GM23248 (cell line): ENCODE results near the gene ARL6IP1. TPM values are rescaled to one million over a fixed set of nuclear protein-coding genes. Genes with fewer than 3 reads are reported as not detected.
"Not testable (repeated sequence)": the region's sequence is repeated elsewhere in the genome, so short reads cannot be mapped to it uniquely, and the experiment has no call there.

ENCODE experiments used
- DNase-seq: peaks from one replicate; pipeline ENCODE4 v3.0.0-alpha.2; 2015
- H2AFZ ChIP-seq: fragments of 200-600 bp; sonication (generic); 2 replicates; pipeline ENCODE4 v1.6.1; 2016; ENCODE audit warnings: antibody characterized with exemption
- H3F3A ChIP-seq: fragments of 200-600 bp; sonication (generic); 2 replicates; pipeline ENCODE4 v1.6.1; 2016; ENCODE audit warnings: mild to moderate bottlenecking, antibody characterized with exemption, mixed run types; ENCODE audit not compliant: insufficient read depth
- H3K27ac ChIP-seq: fragments of 200-600 bp; sonication (generic); 2 replicates; pipeline ENCODE4 v1.5.1; 2016; ENCODE audit warnings: mild to moderate bottlenecking
- H3K27me3 ChIP-seq: fragments of 200-600 bp; sonication (generic); replicated peaks from 2 replicates; pipeline ENCODE4 v1.6.1; 2016; ENCODE audit warnings: mild to moderate bottlenecking; ENCODE audit not compliant: insufficient read depth
- H3K36me3 ChIP-seq: fragments of 200-600 bp; sonication (generic); 2 replicates; pipeline ENCODE4 v1.6.1; 2016; ENCODE audit warnings: low read depth, mild to moderate bottlenecking
- H3K4me1 ChIP-seq: fragments of 200-600 bp; sonication (generic); 2 replicates; pipeline ENCODE4 v1.6.1; 2016; ENCODE audit warnings: mild to moderate bottlenecking; ENCODE audit not compliant: insufficient read depth
- H3K4me2 ChIP-seq: fragments of 200-600 bp; sonication (generic); one replicate; pipeline ENCODE4 v1.6.1; 2016; ENCODE audit warnings: mild to moderate bottlenecking; ENCODE audit not compliant: unreplicated experiment
- H3K4me3 ChIP-seq: fragments of 200-600 bp; sonication (generic); 2 replicates; pipeline ENCODE4 v1.5.1; 2016; ENCODE audit warnings: mild to moderate bottlenecking
- H3K79me2 ChIP-seq: fragments of 200-600 bp; sonication (generic); 2 replicates; pipeline ENCODE4 v1.6.1; 2016; ENCODE audit warnings: mild to moderate bottlenecking; ENCODE audit not compliant: insufficient read depth
- H3K9ac ChIP-seq: fragments of 200-600 bp; sonication (generic); 2 replicates; pipeline ENCODE4 v1.6.1; 2016; ENCODE audit warnings: mild to moderate bottlenecking
- H3K9me2 ChIP-seq: fragments of 200-600 bp; sonication (generic); 2 replicates; pipeline ENCODE4 v1.6.1; 2016; ENCODE audit warnings: mixed run types, mild to moderate bottlenecking, moderate library complexity; ENCODE audit not compliant: insufficient read depth
- H3K9me3 ChIP-seq: fragments of 200-600 bp; sonication (generic); one replicate; pipeline ENCODE4 v1.6.1; 2017; ENCODE audit warnings: low read depth
- H4K20me1 ChIP-seq: fragments of 200-600 bp; sonication (generic); 2 replicates; pipeline ENCODE4 v1.6.0; 2016; ENCODE audit not compliant: insufficient read depth
- whole genome bisulfite sequencing, 2 experiments: methylation state at CpG; one replicate each; pipeline ENCODE4 v1.1.6; 2015 to 2017; ENCODE audit warnings: low lambda C conversion rate in 2 of 2, low coverage in 1 of 2; ENCODE audit errors: missing lambda C conversion rate in 2 of 2; 5-methylcytosine and 5-hydroxymethylcytosine counted together
- in situ Hi-C: fragments of 300-500 bp; cut with MboI; formaldehyde crosslinking; loops from 2 replicates; pipeline ENCODE4 v1.15.0; 2020
- polyA plus RNA-seq: library from polyadenylated mRNA; unstranded; fragments of >200 nt; fragmentation: Nextera tagmentation; extraction: Ambion mirVana; gene quantifications from 2 replicates; pipeline ENCODE4 v1.2.1, GENCODE V29; 2016
- total RNA-seq: library from RNA; depleted of rRNA; stranded (reverse); fragments of >200 nt; shearing (Covaris generic); gene quantifications from 2 replicates; pipeline ENCODE4 v1.2.3, GENCODE V29; 2014; rRNA removed

Gene ARL6IP1
- total and polyA plus RNA-seq, 2 experiments from 2014 or later, result 131 to 201 TPM

GRCh38 chr16:18756639-18757038, 44.7 kb downstream of the ARL6IP1 start:
- H3K9ac ChIP-seq, H3K4me3 ChIP-seq, H3K9me2 ChIP-seq, in situ Hi-C loops, H3K27ac ChIP-seq, H3K27me3 ChIP-seq, H2AFZ ChIP-seq, H3K9me3 ChIP-seq, H3K4me1 ChIP-seq, H3K79me2 ChIP-seq, H4K20me1 ChIP-seq, H3F3A ChIP-seq, DNase-seq, H3K4me2 ChIP-seq, H3K36me3 ChIP-seq: not testable (repeated sequence)
- 83 to 84% methylated on average over 9 of the region's 9 CpGs for WGBS, 2 experiments

- H3K9me3 ChIP-seq, H3K4me2 ChIP-seq, DNase-seq, H3K9me2 ChIP-seq, H3K4me1 ChIP-seq, H3K4me3 ChIP-seq, H3K9ac ChIP-seq, H3K27ac ChIP-seq, H2AFZ ChIP-seq, H3K27me3 ChIP-seq, in situ Hi-C loops, H3K79me2 ChIP-seq, H4K20me1 ChIP-seq, H3F3A ChIP-seq, H3K36me3 ChIP-seq: not testable (repeated sequence)
- 57 to 60% methylated on average over 1 to 4 of the region's 8 CpGs for WGBS, 2 experiments
Measured at GRCh38 chr16:18742870-18743269, 58.5 kb downstream of the ARL6IP1 start.

Other genes with a start within 250 kb of the ARL6IP1 start
- gene NOMO2, start 239.5 kb downstream of the ARL6IP1 start, total RNA-seq, result 135 and 144 TPM in 2 replicates
- gene NOMO2, start 239.5 kb downstream of the ARL6IP1 start, polyA plus RNA-seq, result 135 and 139 TPM in 2 replicates
- 1,662 and 1,721 TPM in 2 replicates for gene RPS15A, start 11.2 kb downstream of the ARL6IP1 start, total RNA-seq
- gene RPS15A, start 11.2 kb downstream of the ARL6IP1 start, polyA plus RNA-seq, result 651 and 660 TPM in 2 replicates
- 29.1 and 37.1 TPM in 2 replicates for gene SMG1, start 124.9 kb upstream of the ARL6IP1 start, total RNA-seq
- 8.4 and 9.3 TPM in 2 replicates for gene SMG1, start 124.9 kb upstream of the ARL6IP1 start, polyA plus RNA-seq
- gene TMC7, start 182.4 kb upstream of the ARL6IP1 start, total RNA-seq, result 0.25 and 0.54 TPM in 2 replicates
- gene TMC7, start 182.4 kb upstream of the ARL6IP1 start, polyA plus RNA-seq, result 1.4 TPM in 2 replicates